ENCODE results near the gene POP7. TPM values are rescaled to one million over a fixed set of nuclear protein-coding genes. Genes with fewer than 3 reads are reported as not detected.

POP7 gene
- polyA plus RNA-seq, 1 donor from 2014 or later = 92.1 TPM

DNA sequence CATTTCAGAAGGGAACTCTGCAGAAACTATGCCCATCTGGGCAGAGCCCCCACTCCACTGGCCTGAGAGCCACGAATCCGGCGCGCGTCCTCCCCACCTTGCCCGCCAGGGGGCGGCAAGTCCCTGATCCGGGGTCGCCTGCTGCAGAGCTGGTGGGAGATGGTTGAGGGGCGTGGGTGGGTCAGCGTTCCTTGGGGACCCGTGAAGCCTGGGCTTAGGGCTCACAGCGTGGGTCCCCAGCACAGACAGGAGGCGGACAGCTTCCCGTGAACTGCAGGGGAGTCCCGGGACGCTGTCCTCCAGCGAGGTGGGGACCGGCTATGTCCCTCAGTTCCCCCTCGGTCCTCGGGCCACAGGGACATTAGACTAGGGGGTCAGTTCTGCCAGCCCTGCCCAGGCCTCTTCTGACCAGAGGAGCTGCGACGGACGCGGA is 585 bp upstream of the POP7 start:
- TF ChIP-seq SMC3 (conservative IDR thresholded peaks at IDR 0.05; ENCODE audit: poor library complexity) = peak; percentile 96
- TF ChIP-seq RAD21 (conservative IDR thresholded peaks at IDR 0.05) = peak; percentile 83
- TF ChIP-seq, protein P1, sequence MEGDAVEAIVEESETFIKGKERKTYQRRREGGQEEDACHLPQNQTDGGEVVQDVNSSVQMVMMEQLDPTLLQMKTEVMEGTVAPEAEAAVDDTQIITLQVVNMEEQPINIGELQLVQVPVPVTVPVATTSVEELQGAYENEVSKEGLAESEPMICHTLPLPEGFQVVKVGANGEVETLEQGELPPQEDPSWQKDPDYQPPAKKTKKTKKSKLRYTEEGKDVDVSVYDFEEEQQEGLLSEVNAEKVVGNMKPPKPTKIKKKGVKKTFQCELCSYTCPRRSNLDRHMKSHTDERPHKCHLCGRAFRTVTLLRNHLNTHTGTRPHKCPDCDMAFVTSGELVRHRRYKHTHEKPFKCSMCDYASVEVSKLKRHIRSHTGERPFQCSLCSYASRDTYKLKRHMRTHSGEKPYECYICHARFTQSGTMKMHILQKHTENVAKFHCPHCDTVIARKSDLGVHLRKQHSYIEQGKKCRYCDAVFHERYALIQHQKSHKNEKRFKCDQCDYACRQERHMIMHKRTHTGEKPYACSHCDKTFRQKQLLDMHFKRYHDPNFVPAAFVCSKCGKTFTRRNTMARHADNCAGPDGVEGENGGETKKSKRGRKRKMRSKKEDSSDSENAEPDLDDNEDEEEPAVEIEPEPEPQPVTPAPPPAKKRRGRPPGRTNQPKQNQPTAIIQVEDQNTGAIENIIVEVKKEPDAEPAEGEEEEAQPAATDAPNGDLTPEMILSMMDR (IDR thresholded peaks at IDR 0.05; ENCODE audit: poor library complexity, severe bottlenecking) = peak; percentile 95
- no peak for TF ChIP-seq POLR2AphosphoS5 (IDR thresholded peaks at IDR 0.05)
- Histone ChIP-seq H3K27ac (ENCODE audit: low read length) (peak overlapping the region; percentile 82), H3K4me3 (ENCODE audit: low read length) (peak overlapping the region; percentile 87), H3K4me2 (ENCODE audit: low read length) (peak overlapping the region; percentile 72), H3K36me3 (ENCODE audit: insufficient read depth, low read length) (no peaks in the 10 kb centered on the region), H3K27me3 (ENCODE audit: insufficient read depth, low read depth, low read length) (no peaks in the 10 kb centered on the region), H3K9me2 (ENCODE audit: insufficient read depth, low read length) (no peaks in the 10 kb centered on the region), H3K79me2 (replicated peaks; ENCODE audit: insufficient read depth, low read length) (peaks cover 14% of the 10 kb centered on the region), H3K9ac (ENCODE audit: low read length) (peak overlapping the region; percentile 91), H4K20me1 (ENCODE audit: insufficient read depth) (no peaks in the 10 kb centered on the region), H3F3A (ENCODE audit: insufficient read depth, low read length, poor library complexity, severe bottlenecking) (no peaks in the 10 kb centered on the region), H2AFZ (ENCODE audit: low read depth, low read length) (peak overlapping the region; percentile 80), H3K9me3 (ENCODE audit: low read length) (no peaks in the 10 kb centered on the region)

DNA sequence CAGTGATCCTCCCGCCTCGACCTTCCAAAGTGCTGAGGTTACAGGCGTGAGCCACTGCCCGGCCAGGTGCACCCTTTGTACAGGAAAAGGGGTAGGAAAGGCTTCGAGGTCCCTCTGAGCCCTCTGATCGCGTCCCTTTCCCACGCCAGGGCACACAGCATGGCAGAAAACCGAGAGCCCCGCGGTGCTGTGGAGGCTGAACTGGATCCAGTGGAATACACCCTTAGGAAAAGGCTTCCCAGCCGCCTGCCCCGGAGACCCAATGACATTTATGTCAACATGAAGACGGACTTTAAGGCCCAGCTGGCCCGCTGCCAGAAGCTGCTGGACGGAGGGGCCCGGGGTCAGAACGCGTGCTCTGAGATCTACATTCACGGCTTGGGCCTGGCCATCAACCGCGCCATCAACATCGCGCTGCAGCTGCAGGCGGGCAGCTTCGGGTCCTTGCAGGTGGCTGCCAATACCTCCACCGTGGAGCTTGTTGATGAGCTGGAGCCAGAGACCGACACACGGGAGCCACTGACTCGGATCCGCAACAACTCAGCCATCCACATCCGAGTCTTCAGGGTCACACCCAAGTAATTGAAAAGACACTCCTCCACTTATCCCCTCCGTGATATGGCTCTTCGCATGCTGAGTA is 871 bp downstream of the POP7 start:
- no peaks in the 10 kb centered on the region for H3K27me3 ChIP-seq (ENCODE audit: insufficient read depth, low read depth, low read length)
- no peaks in the 10 kb centered on the region for H3F3A ChIP-seq (ENCODE audit: insufficient read depth, low read length, poor library complexity, severe bottlenecking)
- H3K4me3 ChIP-seq (ENCODE audit: low read length) = peak overlapping the region; percentile 87
- H3K9ac ChIP-seq (ENCODE audit: low read length) = peak overlapping the region; percentile 91
- no peak overlapping the region for H3K27ac ChIP-seq (ENCODE audit: low read length)
- H4K20me1 ChIP-seq (ENCODE audit: insufficient read depth) = no peaks in the 10 kb centered on the region
- no peaks in the 10 kb centered on the region for H3K9me2 ChIP-seq (ENCODE audit: insufficient read depth, low read length)
- H3K9me3 ChIP-seq (ENCODE audit: low read length) = no peaks in the 10 kb centered on the region
- no peaks in the 10 kb centered on the region for H3K36me3 ChIP-seq (ENCODE audit: insufficient read depth, low read length)
- peaks cover 14% of the 10 kb centered on the region for H3K79me2 ChIP-seq (replicated peaks; ENCODE audit: insufficient read depth, low read length)
- H3K4me2 ChIP-seq (ENCODE audit: low read length) = peak overlapping the region; percentile 58
- peak overlapping the region; percentile 84 for H2AFZ ChIP-seq (ENCODE audit: low read depth, low read length)
- TF ChIP-seq MXI1 (conservative IDR thresholded peaks at IDR 0.05; ENCODE audit: poor library complexity, severe bottlenecking) = no peak
- TF ChIP-seq EP300 (conservative IDR thresholded peaks at IDR 0.05; ENCODE audit: poor library complexity, severe bottlenecking) = no peak
- peak; percentile 6 for TF ChIP-seq TAF1 (IDR thresholded peaks at IDR 0.05; ENCODE audit: low read depth)
- TF ChIP-seq, protein P1 (IDR thresholded peaks at IDR 0.05; ENCODE audit: poor library complexity, severe bottlenecking) = no peak
- no peak for TF ChIP-seq POLR2AphosphoS5 (IDR thresholded peaks at IDR 0.05)

DNA sequence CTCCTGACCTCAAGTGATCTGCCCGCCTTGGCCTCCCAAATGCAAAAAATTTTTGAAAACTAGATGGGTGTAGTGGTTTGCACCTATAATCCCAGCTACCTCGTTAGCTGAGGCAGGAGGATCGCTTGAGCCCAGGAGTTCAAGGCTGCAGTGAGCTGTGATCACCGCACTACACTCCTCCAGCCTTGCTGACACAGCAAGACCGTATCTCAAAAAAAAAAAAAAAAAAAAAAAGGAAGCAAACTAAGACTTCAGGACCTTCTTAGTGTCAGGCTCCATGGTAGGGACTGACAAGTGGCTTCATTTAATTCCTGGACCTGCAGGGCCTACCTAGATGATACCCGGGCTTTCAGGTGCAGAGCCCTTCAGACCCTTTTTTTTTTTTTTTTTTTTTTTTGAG is 2.5 kb downstream of the POP7 start:
- H3K4me2 ChIP-seq (ENCODE audit: low read length) = no peak overlapping the region
- H3K36me3 ChIP-seq (ENCODE audit: insufficient read depth, low read length) = no peaks in the 10 kb centered on the region
- TF ChIP-seq MXI1 (conservative IDR thresholded peaks at IDR 0.05; ENCODE audit: poor library complexity, severe bottlenecking) (no peak), TAF1 (IDR thresholded peaks at IDR 0.05; ENCODE audit: low read depth) (no peak), RAD21 (conservative IDR thresholded peaks at IDR 0.05) (no peak), POLR2AphosphoS5 (IDR thresholded peaks at IDR 0.05) (no peak), EP300 (conservative IDR thresholded peaks at IDR 0.05; ENCODE audit: poor library complexity, severe bottlenecking) (no peak), SMC3 (conservative IDR thresholded peaks at IDR 0.05; ENCODE audit: poor library complexity) (no peak)
- TF ChIP-seq, protein P1 (IDR thresholded peaks at IDR 0.05; ENCODE audit: poor library complexity, severe bottlenecking) = no peak
- no peaks in the 10 kb centered on the region for H3K9me3 ChIP-seq (ENCODE audit: low read length)
- no peaks in the 10 kb centered on the region for H3K9me2 ChIP-seq (ENCODE audit: insufficient read depth, low read length)
- H3K27me3 ChIP-seq (ENCODE audit: insufficient read depth, low read depth, low read length) = no peaks in the 10 kb centered on the region
- H3K79me2 ChIP-seq (replicated peaks; ENCODE audit: insufficient read depth, low read length) = peaks cover 14% of the 10 kb centered on the region
- H2AFZ ChIP-seq (ENCODE audit: low read depth, low read length) = no peak overlapping the region
- no peak overlapping the region for H3K9ac ChIP-seq (ENCODE audit: low read length)
- no peak overlapping the region for H3K27ac ChIP-seq (ENCODE audit: low read length)
- no peaks in the 10 kb centered on the region for H3F3A ChIP-seq (ENCODE audit: insufficient read depth, low read length, poor library complexity, severe bottlenecking)
- H4K20me1 ChIP-seq (ENCODE audit: insufficient read depth) = no peaks in the 10 kb centered on the region
- H3K4me3 ChIP-seq (ENCODE audit: low read length) = no peak overlapping the region
